GM19238 (cell line): ENCODE data around the gene TPX2.

ENCODE experiments used
- DNase-seq: peaks from one replicate; pipeline ENCODE4 v3.0.0; 2011; ENCODE audit warnings: low spot score; ENCODE audit not compliant: insufficient read length

TPX2 gene

DNA sequence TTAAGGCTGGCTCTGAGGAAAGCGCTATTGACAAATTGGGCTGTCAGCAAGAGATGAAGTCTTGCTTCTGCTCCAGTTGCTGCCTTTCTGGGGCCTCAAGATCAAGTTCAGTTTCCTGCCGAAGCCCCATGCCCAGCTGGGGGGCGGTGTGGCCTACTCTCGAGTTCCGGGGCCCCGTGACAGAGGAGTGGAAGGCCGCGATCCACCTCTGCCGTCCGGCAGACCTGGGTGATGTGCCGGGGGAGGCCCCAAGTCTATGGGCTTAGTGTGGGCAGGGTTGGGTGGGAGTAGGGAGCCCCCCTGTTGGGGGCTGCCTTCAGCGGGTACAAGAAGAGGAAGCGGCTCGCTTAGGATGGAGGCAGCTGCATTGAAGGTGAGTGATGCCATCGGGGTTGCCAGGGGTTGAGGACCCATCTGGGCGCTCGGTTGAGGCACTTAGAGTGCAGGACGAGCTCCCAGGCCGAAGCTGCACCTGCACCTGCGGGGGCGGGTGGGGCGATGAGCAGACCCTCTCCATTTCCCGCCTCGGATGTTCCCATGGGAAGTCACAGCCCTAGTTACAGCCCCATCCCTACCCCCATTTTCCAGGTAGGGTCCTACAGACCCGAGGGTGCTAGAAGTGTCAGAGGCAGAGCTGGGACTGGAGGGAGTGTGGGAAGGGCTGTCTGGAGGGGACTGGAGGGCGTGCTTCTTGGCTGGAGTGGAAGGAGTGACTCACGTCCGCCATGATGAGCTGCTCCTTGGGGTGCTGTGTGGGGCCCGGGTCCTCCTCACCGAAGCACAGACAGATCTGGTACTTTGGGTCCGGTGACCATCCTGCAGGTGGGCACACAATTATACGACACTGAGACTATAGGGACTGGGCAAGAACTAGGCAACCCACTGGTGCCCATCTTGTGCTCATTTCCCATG lies 109.3 kb downstream of the TPX2 start:
- DNase-seq: no peak

DNA sequence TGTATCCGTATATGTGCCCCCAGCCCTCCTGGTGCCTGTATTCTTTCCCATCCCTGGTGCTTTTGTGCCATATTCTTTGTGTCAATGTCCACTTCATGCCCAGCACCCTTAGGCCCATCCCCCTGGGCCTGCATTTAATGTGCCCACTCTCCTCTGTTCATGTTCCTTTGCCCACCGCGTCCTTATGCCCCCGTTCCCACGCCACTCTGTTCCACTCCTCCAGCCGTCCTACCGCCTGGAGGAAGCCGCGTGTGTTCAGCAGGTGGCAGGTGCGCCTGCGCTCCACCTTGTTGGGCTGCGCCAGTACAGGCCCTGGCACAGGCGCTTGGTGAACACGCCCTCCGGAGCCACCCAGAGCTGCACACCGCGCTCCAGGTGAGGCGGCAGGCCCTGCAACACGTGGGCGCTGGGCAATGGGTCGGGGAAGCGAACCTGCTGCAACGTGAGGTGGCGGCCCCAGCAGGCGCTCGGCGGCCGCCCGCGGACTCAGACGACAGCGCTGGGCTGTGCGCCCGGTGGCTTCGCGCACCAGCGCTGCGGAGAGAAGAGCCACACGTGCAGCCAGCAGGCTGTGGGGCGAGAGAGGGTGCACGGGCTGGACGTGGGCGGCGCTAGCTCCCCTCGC lies 110.3 kb downstream of the TPX2 start:
- DNase-seq: no peak
